ENCODE results near the gene DPF3. TPM values are rescaled to one million over a fixed set of nuclear protein-coding genes. Genes with fewer than 3 reads are reported as not detected.

The DPF3 gene
- total RNA-seq, 2 donors from 2014 or later, result 11.0 TPM; not detected in 1

GRCh38 chr14:72783741-72784140 is 110.2 kb downstream of the DPF3 start:
- no peak for DNase-seq (ENCODE audit: low spot score)
- H3K27me3 ChIP-seq (replicated peaks; ENCODE audit: insufficient read depth), result no peaks in the 10 kb centered on the region
- H3K9me3 ChIP-seq, result no peaks in the 10 kb centered on the region
- intact Hi-C loops (cut with DNase I), result no loop called here
- TF ChIP-seq POLR2AphosphoS5 (IDR thresholded peaks at IDR 0.05) (no peak), CTCF (IDR thresholded peaks at IDR 0.05) (no peak), POLR2A (IDR thresholded peaks at IDR 0.05) (no peak)
- no peaks in the 10 kb centered on the region for H3K4me1 ChIP-seq (replicated peaks)
- H3K4me3 ChIP-seq, result no peak overlapping the region
- no peak overlapping the region for H3K27ac ChIP-seq
- 81% methylated on average over 7 of the region's 7 CpGs for whole genome bisulfite sequencing
- no peaks in the 10 kb centered on the region for H3K36me3 ChIP-seq

GRCh38 chr14:72782817-72783216 is 111.1 kb downstream of the DPF3 start:
- 98% methylated on average over 2 of the region's 2 CpGs for WGBS
- no peak overlapping the region for H3K27ac ChIP-seq
- H3K4me1 ChIP-seq (replicated peaks), result no peaks in the 10 kb centered on the region
- no peaks in the 10 kb centered on the region for H3K9me3 ChIP-seq
- no peaks in the 10 kb centered on the region for H3K27me3 ChIP-seq (replicated peaks; ENCODE audit: insufficient read depth)
- no peak overlapping the region for H3K4me3 ChIP-seq
- intact Hi-C loops (cut with DNase I), result no loop called here
- no peak for DNase-seq (ENCODE audit: low spot score)
- H3K36me3 ChIP-seq, result no peaks in the 10 kb centered on the region
- TF ChIP-seq POLR2A (IDR thresholded peaks at IDR 0.05), result no peak
- no peak for TF ChIP-seq CTCF (IDR thresholded peaks at IDR 0.05)
- no peak for TF ChIP-seq POLR2AphosphoS5 (IDR thresholded peaks at IDR 0.05)

GRCh38 chr14:72781561-72782508 is 112.1 kb downstream of the DPF3 start:
- Histone ChIP-seq H3K4me1 (replicated peaks) (no peaks in the 10 kb centered on the region), H3K4me3 (no peak overlapping the region), H3K36me3 (no peaks in the 10 kb centered on the region), H3K27me3 (replicated peaks; ENCODE audit: insufficient read depth) (no peaks in the 10 kb centered on the region), H3K9me3 (no peaks in the 10 kb centered on the region), H3K27ac (no peak overlapping the region)
- DNase-seq (ENCODE audit: low spot score), result no peak
- TF ChIP-seq CTCF (IDR thresholded peaks at IDR 0.05) (no peak), POLR2AphosphoS5 (IDR thresholded peaks at IDR 0.05) (no peak), POLR2A (IDR thresholded peaks at IDR 0.05) (no peak)
- WGBS, result 49% methylated on average over 15 of the region's 15 CpGs
- intact Hi-C loops (cut with DNase I), result no loop called here

- Histone ChIP-seq H3K27me3 (replicated peaks; ENCODE audit: insufficient read depth) (no peaks in the 10 kb centered on the region), H3K36me3 (no peaks in the 10 kb centered on the region), H3K9me3 (no peaks in the 10 kb centered on the region), H3K4me3 (no peak overlapping the region), H3K27ac (no peak overlapping the region), H3K4me1 (replicated peaks) (no peaks in the 10 kb centered on the region)
- 55% methylated on average over 2 of the region's 2 CpGs for WGBS
- intact Hi-C loops (cut with DNase I), result no loop called here
- TF ChIP-seq POLR2AphosphoS5 (IDR thresholded peaks at IDR 0.05) (no peak), POLR2A (IDR thresholded peaks at IDR 0.05) (no peak), CTCF (IDR thresholded peaks at IDR 0.05) (no peak)
- no peak for DNase-seq (ENCODE audit: low spot score)
These were observed 113.2 kb downstream of the DPF3 start for GRCh38 chr14:72780751-72781150.

DNA sequence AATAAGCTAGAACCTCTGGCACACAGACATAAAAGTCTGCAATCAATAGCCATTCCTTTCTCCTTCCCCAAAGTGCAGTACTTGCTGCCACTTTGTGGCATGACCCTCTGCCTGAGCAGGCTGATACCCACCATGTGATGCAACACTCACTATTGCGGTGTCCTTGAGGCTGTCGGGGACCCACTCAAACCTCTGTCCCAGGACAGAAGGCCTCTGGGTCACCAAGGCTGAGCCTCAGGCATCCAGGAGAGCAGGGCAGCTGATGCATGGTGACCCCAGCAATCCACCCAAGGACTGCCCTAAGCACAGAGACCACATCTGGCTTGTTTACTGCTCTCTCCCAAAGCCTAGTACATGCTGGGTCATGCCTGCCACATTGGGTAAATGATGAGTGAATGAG is 114.2 kb downstream of the DPF3 start:
- H3K9me3 ChIP-seq, result no peaks in the 10 kb centered on the region
- H3K27me3 ChIP-seq (replicated peaks; ENCODE audit: insufficient read depth), result no peaks in the 10 kb centered on the region
- H3K4me3 ChIP-seq, result no peak overlapping the region
- no peak overlapping the region for H3K27ac ChIP-seq
- no peaks in the 10 kb centered on the region for H3K36me3 ChIP-seq
- 92% methylated on average over 2 of the region's 2 CpGs for WGBS
- intact Hi-C loops (cut with DNase I), result no loop called here
- no peaks in the 10 kb centered on the region for H3K4me1 ChIP-seq (replicated peaks)
- no peak for DNase-seq (ENCODE audit: low spot score)
- TF ChIP-seq CTCF (IDR thresholded peaks at IDR 0.05), result no peak

All from prostate gland (tissue), 2 donors.